ENCODE data around the gene IQCN. TPM values are rescaled to one million over a fixed set of nuclear protein-coding genes. Genes with fewer than 3 reads are reported as not detected.

The IQCN gene
- total RNA-seq, 2 experiments from 2014 or later, result 5.0 to 5.2 TPM

GRCh38 chr19:18291019-18291524, 16.8 kb upstream of the IQCN start:
- peak; percentile 2 for ATAC-seq (ENCODE audit: low read depth)
- POLR2A ChIA-PET, result interaction anchor here (0.8 to 7.3 kb wide), 7 partner anchors 11 to 204 kb away, joined by 3 to 718 read pairs (median 9); partner anchors contain the start of genes IL12RB1, JUND and LSM4
- DNase-seq, result no peak
- no peaks in the 10 kb centered on the region for H3K27me3 Mint-ChIP-seq
- peak overlapping the region; percentile 94 for H3K4me3 Mint-ChIP-seq
- H3K9me3 Mint-ChIP-seq, result no peaks in the 10 kb centered on the region
- H3K36me3 Mint-ChIP-seq, result peaks cover 13% of the 10 kb centered on the region
- H3K4me1 Mint-ChIP-seq, result peaks cover 54% of the 10 kb centered on the region
- H3K27ac Mint-ChIP-seq, result peak overlapping the region; percentile 91

- H3K27me3 Mint-ChIP-seq, result no peaks in the 10 kb centered on the region
- H3K27ac Mint-ChIP-seq, result peak overlapping the region; percentile 91
- ATAC-seq (ENCODE audit: low read depth) (peak; percentile 55), DNase-seq (peak; percentile 85)
- peak overlapping the region; percentile 94 for H3K4me3 Mint-ChIP-seq
- peaks cover 7% of the 10 kb centered on the region for H3K36me3 Mint-ChIP-seq
- POLR2A ChIA-PET, result interaction anchor here (0.5 to 7.3 kb wide), 11 partner anchors 11 to 1966 kb away, joined by 3 to 718 read pairs (median 5); partner anchors contain the start of genes JUND, KLF2 and LSM4
- no peaks in the 10 kb centered on the region for H3K9me3 Mint-ChIP-seq
- H3K4me1 Mint-ChIP-seq, result peaks cover 53% of the 10 kb centered on the region
These were observed 16.2 kb upstream of the IQCN start for GRCh38 chr19:18290302-18291018.

GRCh38 chr19:18289471-18290301, 15.4 kb upstream of the IQCN start:
- peak overlapping the region; percentile 94 for H3K4me3 Mint-ChIP-seq
- POLR2A ChIA-PET, result interaction anchor here (0.5 to 7.3 kb wide), 11 partner anchors 10 to 1965 kb away, joined by 3 to 718 read pairs (median 5); partner anchors contain the start of genes IQCN, JUND, KLF2 and LSM4
- DNase-seq, result no peak

DNA sequence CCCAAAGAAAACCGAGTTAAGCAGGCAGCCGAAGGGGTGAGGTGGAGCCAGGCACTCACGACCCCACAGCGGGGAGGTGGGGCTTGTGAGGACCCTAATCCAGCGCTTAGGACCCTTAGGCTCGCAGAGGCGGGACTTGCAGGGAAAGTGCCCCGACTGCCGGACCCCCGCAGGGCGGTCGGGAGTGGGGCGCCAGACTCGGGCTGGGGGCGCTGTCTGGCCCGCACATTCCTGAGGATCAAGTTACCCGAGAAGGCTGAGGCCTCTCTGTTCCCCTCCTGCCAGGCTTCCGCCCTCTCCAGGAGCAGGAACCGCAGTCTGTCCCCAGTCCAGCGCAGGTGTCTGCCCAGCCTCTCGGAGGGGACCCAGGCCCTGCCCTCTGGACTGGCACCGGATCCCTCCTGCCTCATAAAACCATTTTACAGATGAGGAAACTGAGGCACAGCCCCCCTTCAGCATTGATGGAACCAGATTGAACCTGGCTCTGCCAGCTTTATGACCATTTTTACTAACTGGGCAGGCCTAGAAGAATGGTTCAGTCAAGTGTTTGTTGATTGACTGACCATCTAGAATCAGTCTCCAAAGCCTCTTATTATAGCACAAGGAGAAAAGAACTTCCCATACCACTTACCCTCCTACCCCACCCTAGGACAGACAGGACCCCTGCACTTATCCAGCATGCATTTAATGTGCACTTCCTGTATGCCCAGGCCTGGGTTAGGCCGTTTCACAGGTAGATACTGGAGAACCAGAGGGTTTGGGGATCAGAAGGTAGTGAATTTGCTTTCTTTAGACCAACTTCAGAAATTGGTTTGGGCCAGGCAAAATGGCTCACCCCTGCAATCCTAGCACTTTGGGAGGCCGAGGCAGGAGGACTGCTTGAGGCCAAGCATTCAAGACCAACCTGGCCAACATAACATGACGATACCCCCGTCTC, 13.9 kb upstream of the IQCN start:
- H3K27ac Mint-ChIP-seq, result peak overlapping the region; percentile 12
- H3K36me3 Mint-ChIP-seq, result peaks cover 5% of the 10 kb centered on the region
- H3K27me3 Mint-ChIP-seq, result no peaks in the 10 kb centered on the region
- peak overlapping the region; percentile 17 for H3K4me3 Mint-ChIP-seq
- H3K9me3 Mint-ChIP-seq, result no peaks in the 10 kb centered on the region
- POLR2A ChIA-PET, result interaction anchor here (0.6 to 7.3 kb wide), 4 partner anchors 8 to 31 kb away, joined by 3 to 718 read pairs (median 245); partner anchors contain the start of genes JUND and LSM4
- H3K4me1 Mint-ChIP-seq, result peaks cover 44% of the 10 kb centered on the region
- ATAC-seq (ENCODE audit: low read depth), result no peak
- no peak for DNase-seq

More at GRCh38 chr19:18289471-18290301, 15.4 kb upstream of the IQCN start:
- no peaks in the 10 kb centered on the region for H3K9me3 Mint-ChIP-seq
- peaks cover 56% of the 10 kb centered on the region for H3K4me1 Mint-ChIP-seq
- H3K27ac Mint-ChIP-seq, result peak overlapping the region; percentile 91
- no peaks in the 10 kb centered on the region for H3K27me3 Mint-ChIP-seq
- ATAC-seq (ENCODE audit: low read depth), result no peak
- peaks cover 5% of the 10 kb centered on the region for H3K36me3 Mint-ChIP-seq

- POLR2A ChIA-PET, result interaction anchor here (3.2 to 12.8 kb wide), 2 partner anchors 14 to 35 kb away, joined by 25 to 846 read pairs; partner anchors contain the start of gene LSM4
- no peak for DNase-seq
- Mint-ChIP-seq H3K9me3 (no peaks in the 10 kb centered on the region), H3K36me3 (peaks cover 5% of the 10 kb centered on the region), H3K4me3 (no peak overlapping the region), H3K27me3 (no peaks in the 10 kb centered on the region), H3K27ac (peak overlapping the region; percentile 12), H3K4me1 (peaks cover 47% of the 10 kb centered on the region)
- ATAC-seq (ENCODE audit: low read depth), result no peak
These were observed 12.9 kb upstream of the IQCN start for GRCh38 chr19:18286973-18287635.

- H3K4me3 Mint-ChIP-seq, result peak overlapping the region; percentile 68
- peaks cover 7% of the 10 kb centered on the region for H3K36me3 Mint-ChIP-seq
- H3K4me1 Mint-ChIP-seq, result peaks cover 33% of the 10 kb centered on the region
- H3K27ac Mint-ChIP-seq, result peak overlapping the region; percentile 90
- no peaks in the 10 kb centered on the region for H3K9me3 Mint-ChIP-seq
- ATAC-seq (ENCODE audit: low read depth), result no peak
- no peaks in the 10 kb centered on the region for H3K27me3 Mint-ChIP-seq
- POLR2A ChIA-PET, result interaction anchor here (0.9 to 12.8 kb wide), 4 partner anchors 8 to 37 kb away, joined by 3 to 846 read pairs (median 14); partner anchors contain the start of gene LSM4
- peak; percentile 64 for DNase-seq
These were observed 10.6 kb upstream of the IQCN start for GRCh38 chr19:18284712-18285360.

GRCh38 chr19:18283338-18283737, 9.1 kb upstream of the IQCN start:
- peak overlapping the region; percentile 19 for H3K4me3 Mint-ChIP-seq
- peaks cover 21% of the 10 kb centered on the region for H3K36me3 Mint-ChIP-seq
- ATAC-seq (ENCODE audit: low read depth) (no peak), DNase-seq (no peak)
- H3K27me3 Mint-ChIP-seq, result no peaks in the 10 kb centered on the region
- H3K4me1 Mint-ChIP-seq, result peaks cover 38% of the 10 kb centered on the region
- POLR2A ChIA-PET, result interaction anchor here (11.2 to 12.8 kb wide), 2 partner anchors 18 to 31 kb away, joined by 846 to 1033 read pairs; partner anchors contain the start of gene LSM4
- no peaks in the 10 kb centered on the region for H3K9me3 Mint-ChIP-seq
- peak overlapping the region; percentile 98 for H3K27ac Mint-ChIP-seq

GRCh38 chr19:18282788-18283141, 8.5 kb upstream of the IQCN start:
- POLR2A ChIA-PET, result interaction anchor here (6.4 to 12.8 kb wide), 3 partner anchors 9 to 32 kb away, joined by 718 to 1033 read pairs (median 846); partner anchors contain the start of gene LSM4
- DNase-seq (no peak), ATAC-seq (ENCODE audit: low read depth) (no peak)
- H3K4me1 Mint-ChIP-seq, result peaks cover 39% of the 10 kb centered on the region
- H3K9me3 Mint-ChIP-seq, result no peaks in the 10 kb centered on the region
- peak overlapping the region; percentile 98 for H3K27ac Mint-ChIP-seq
- H3K27me3 Mint-ChIP-seq, result no peaks in the 10 kb centered on the region
- peak overlapping the region; percentile 86 for H3K4me3 Mint-ChIP-seq
- H3K36me3 Mint-ChIP-seq, result peaks cover 26% of the 10 kb centered on the region

GRCh38 chr19:18282021-18282787, 8.0 kb upstream of the IQCN start:
- no peaks in the 10 kb centered on the region for H3K9me3 Mint-ChIP-seq
- peak; percentile 41 for ATAC-seq (ENCODE audit: low read depth)
- H3K4me3 Mint-ChIP-seq, result peak overlapping the region; percentile 86
- peaks cover 28% of the 10 kb centered on the region for H3K36me3 Mint-ChIP-seq
- no peaks in the 10 kb centered on the region for H3K27me3 Mint-ChIP-seq
- H3K4me1 Mint-ChIP-seq, result peaks cover 43% of the 10 kb centered on the region
- DNase-seq, result no peak
- POLR2A ChIA-PET, result interaction anchor here (0.5 to 12.8 kb wide), 39 partner anchors 9 to 877 kb away, joined by 3 to 1033 read pairs (median 4); partner anchors contain the start of genes BST2, IL12RB1, KXD1 and LSM4
- peak overlapping the region; percentile 98 for H3K27ac Mint-ChIP-seq

- Mint-ChIP-seq H3K4me1 (peaks cover 39% of the 10 kb centered on the region), H3K9me3 (no peaks in the 10 kb centered on the region), H3K27me3 (no peaks in the 10 kb centered on the region), H3K27ac (peak within 1 kb of the TSS; percentile 98), H3K4me3 (peak within 1 kb of the TSS; percentile 90), H3K36me3 (peaks cover 28% of the 10 kb centered on the region)
- ATAC-seq (ENCODE audit: low read depth) (peak; percentile 73), DNase-seq (peak; percentile 99)
- POLR2A ChIA-PET, result interaction anchor here (0.5 to 12.8 kb wide), 47 partner anchors 10 to 876 kb away, joined by 3 to 1033 read pairs (median 4); partner anchors contain the start of genes BST2, IL12RB1, KXD1 and LSM4
These were observed 7.1 kb upstream of the IQCN start, which contains the start of gene JUND for GRCh38 chr19:18281082-18282020. JUND (minus strand) TSS chr19:18281622; CDS start chr19:18281484, 138 bp downstream.
